Caco-2 (cell line): Measurements from ENCODE around the gene ZNF768. TPM values are rescaled to one million over a fixed set of nuclear protein-coding genes. Genes with fewer than 3 reads are reported as not detected.

Source experiments
- BruUV-seq: library from RNA; stranded (reverse); fragments of 400-500 nt; replicated peaks from 2 replicates; lab custom pipeline; 2021; lab: Mats Ljungman, UMichigan
- CTCF ChIA-PET: fragments of 300-600 bp; sonication (Branson Sonifier 250); formaldehyde crosslinking; loops from one replicate; lab custom pipeline; 2022; ENCODE audit warnings: antibody characterized with exemption; lab: Charles Lee
- POLR2A ChIA-PET: fragments of 300-600 bp; sonication (Branson Sonifier 250); formaldehyde crosslinking; loops from one replicate; lab custom pipeline; 2022; ENCODE audit warnings: antibody characterized with exemption; lab: Charles Lee
- DNase-seq, 2 experiments: peaks; one replicate each; pipeline versions ENCODE4 v3.0.0 to v3.0.0-alpha.2; 2020 to 2022
- H3K27me3 ChIP-seq: replicated peaks from 2 replicates; pipeline ENCODE4 v1.6.0; 2011; ENCODE audit warnings: low read length; ENCODE audit not compliant: control insufficient read depth, insufficient read depth
- H3K36me3 ChIP-seq: 2 replicates; pipeline ENCODE4 v1.5.1; 2011; ENCODE audit warnings: low read length; ENCODE audit not compliant: control insufficient read depth, insufficient read depth
- H3K4me1 ChIP-seq: fragments of 250-450 bp; sonication (Bioruptor Pico); 2 replicates; pipeline ENCODE4 v1.5.1; 2020; ENCODE audit warnings: mild to moderate bottlenecking
- H3K4me3 ChIP-seq: 2 replicates; pipeline ENCODE4 v1.5.1; 2011; ENCODE audit warnings: low read depth, mild to moderate bottlenecking, control low read depth, low read length
- H3K9me3 ChIP-seq: fragments of 250-450 bp; sonication (Bioruptor Pico); 2 replicates; pipeline ENCODE4 v1.5.1; 2020; ENCODE audit warnings: mild to moderate bottlenecking, moderate library complexity
- H3K27ac Mint-ChIP-seq: one replicate; pipeline ENCODE4 v1.8.0; 2022; ENCODE audit warnings: mixed read lengths; ENCODE audit not compliant: unreplicated experiment
- H3K27me3 Mint-ChIP-seq: one replicate; pipeline ENCODE4 v1.8.0; 2022; ENCODE audit warnings: mixed read lengths; ENCODE audit not compliant: insufficient read depth, unreplicated experiment
- H3K36me3 Mint-ChIP-seq: one replicate; pipeline ENCODE4 v1.8.0; 2022; ENCODE audit warnings: mild to moderate bottlenecking, mixed read lengths; ENCODE audit not compliant: insufficient read depth, unreplicated experiment
- H3K4me1 Mint-ChIP-seq: one replicate; pipeline ENCODE4 v1.8.0; 2022; ENCODE audit warnings: low read depth, mixed read lengths; ENCODE audit not compliant: unreplicated experiment
- H3K4me3 Mint-ChIP-seq: one replicate; pipeline ENCODE4 v1.8.0; 2022; ENCODE audit warnings: mild to moderate bottlenecking, moderate library complexity, mixed read lengths; ENCODE audit not compliant: unreplicated experiment
- H3K9me3 Mint-ChIP-seq: one replicate; pipeline ENCODE4 v1.8.0; 2022; ENCODE audit warnings: mixed read lengths; ENCODE audit not compliant: unreplicated experiment
- intact Hi-C: fragments of 100-400 bp; cut with micrococcal nuclease; formaldehyde crosslinking; loops from one replicate; pipeline ENCODE4 v1.10.0; 2022; ENCODE audit not compliant: unreplicated experiment
- total RNA-seq: library from RNA; stranded (reverse); gene quantifications from 2 replicates; pipeline ENCODE4 v1.2.3, GENCODE V29; 2022
- TF ChIP-seq, protein P1 (sequence below), 2 experiments: fragments of 200-600 bp in 1 of 2; IDR thresholded peaks; 1 replicate in 1 of 2; 2 replicates in 1 of 2; pipeline versions ENCODE4 v1.5.1 to v1.8.0; 2011 to 2022; ENCODE audit warnings: antibody characterized with exemption in 1 of 2, control low read depth in 1 of 2, inconsistent platforms in 1 of 2, low read depth in 1 of 2, low read length in 1 of 2, mild to moderate bottlenecking in 1 of 2, moderate library complexity in 1 of 2; ENCODE audit not compliant: insufficient read depth in 1 of 2, severe bottlenecking in 1 of 2, unreplicated experiment in 1 of 2

Gene ZNF768
- total RNA-seq, 1 experiment from 2014 or later: 30.3 TPM

DNA sequence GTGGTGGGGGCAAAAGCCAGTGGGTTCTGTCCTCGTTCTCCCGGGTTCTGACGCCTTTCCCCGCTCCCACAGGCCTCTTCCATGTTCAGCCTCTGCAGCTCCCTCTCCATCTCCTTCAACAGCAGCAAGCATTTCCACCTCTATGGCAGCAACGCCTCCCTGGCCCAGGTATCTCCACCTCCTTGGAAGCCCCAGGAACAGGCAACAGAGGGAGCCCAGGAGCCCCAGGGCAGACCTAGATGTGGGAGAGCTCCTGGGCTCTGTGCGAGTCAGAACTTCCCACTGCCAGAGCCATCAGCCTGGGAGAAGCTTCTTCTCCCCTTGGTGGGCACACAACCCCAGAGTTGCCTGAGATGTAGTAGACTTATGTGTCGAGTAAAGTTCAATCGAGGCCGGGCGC lies 7.8 kb downstream of the ZNF768 start:
- CTCF ChIA-PET: interaction anchor here (0.6 kb wide), 1 partner anchor 89 kb away, joined by 3 read pairs; the partner anchor contains the start of gene DCTPP1
- H3K27me3 Mint-ChIP-seq: no peaks in the 10 kb centered on the region
- TF ChIP-seq, protein P1, sequence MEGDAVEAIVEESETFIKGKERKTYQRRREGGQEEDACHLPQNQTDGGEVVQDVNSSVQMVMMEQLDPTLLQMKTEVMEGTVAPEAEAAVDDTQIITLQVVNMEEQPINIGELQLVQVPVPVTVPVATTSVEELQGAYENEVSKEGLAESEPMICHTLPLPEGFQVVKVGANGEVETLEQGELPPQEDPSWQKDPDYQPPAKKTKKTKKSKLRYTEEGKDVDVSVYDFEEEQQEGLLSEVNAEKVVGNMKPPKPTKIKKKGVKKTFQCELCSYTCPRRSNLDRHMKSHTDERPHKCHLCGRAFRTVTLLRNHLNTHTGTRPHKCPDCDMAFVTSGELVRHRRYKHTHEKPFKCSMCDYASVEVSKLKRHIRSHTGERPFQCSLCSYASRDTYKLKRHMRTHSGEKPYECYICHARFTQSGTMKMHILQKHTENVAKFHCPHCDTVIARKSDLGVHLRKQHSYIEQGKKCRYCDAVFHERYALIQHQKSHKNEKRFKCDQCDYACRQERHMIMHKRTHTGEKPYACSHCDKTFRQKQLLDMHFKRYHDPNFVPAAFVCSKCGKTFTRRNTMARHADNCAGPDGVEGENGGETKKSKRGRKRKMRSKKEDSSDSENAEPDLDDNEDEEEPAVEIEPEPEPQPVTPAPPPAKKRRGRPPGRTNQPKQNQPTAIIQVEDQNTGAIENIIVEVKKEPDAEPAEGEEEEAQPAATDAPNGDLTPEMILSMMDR (IDR thresholded peaks at IDR 0.05; ENCODE audit: insufficient read depth in 1 of 2, low read depth in 1 of 2, low read length in 1 of 2, severe bottlenecking in 1 of 2, unreplicated experiment in 1 of 2): no peak
- POLR2A ChIA-PET: no interaction called here
- H3K4me1 ChIP-seq: peaks cover 15% of the 10 kb centered on the region
- H3K4me3 ChIP-seq: no peak overlapping the region
- BruUV-seq: no TSS peak
- no peaks in the 10 kb centered on the region for H3K9me3 ChIP-seq
- no peaks in the 10 kb centered on the region for H3K36me3 Mint-ChIP-seq
- no peak overlapping the region for H3K4me3 Mint-ChIP-seq
- intact Hi-C loops: no loop called here
- no peaks in the 10 kb centered on the region for H3K36me3 ChIP-seq
- H3K27me3 ChIP-seq: no peaks in the 10 kb centered on the region
- no peak overlapping the region for H3K27ac Mint-ChIP-seq
- H3K4me1 Mint-ChIP-seq: peaks cover 8% of the 10 kb centered on the region
- no peaks in the 10 kb centered on the region for H3K9me3 Mint-ChIP-seq
- DNase-seq: no peak

DNA sequence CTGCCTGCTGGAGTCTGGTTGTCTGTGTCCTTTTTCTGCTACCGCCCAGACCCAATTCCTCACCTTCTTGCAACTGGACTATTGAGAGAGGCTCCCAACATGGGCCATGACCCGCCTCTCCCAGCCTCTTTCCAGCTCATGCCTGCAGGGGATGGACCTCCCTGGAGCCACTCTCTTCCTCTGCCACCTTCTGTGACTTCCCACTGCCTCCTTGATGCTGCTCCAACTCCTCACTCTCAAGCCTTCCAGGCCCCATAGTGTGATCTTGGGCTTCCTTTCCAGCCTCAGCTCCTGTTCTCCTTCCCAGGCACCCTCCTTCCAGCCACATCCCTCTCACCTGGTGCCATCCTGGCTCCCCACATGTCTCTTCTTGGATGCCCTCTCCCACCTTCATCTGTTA lies 11.1 kb downstream of the ZNF768 start:
- Mint-ChIP-seq H3K27me3 (no peaks in the 10 kb centered on the region), H3K4me1 (no peaks in the 10 kb centered on the region), H3K27ac (no peak overlapping the region), H3K36me3 (no peaks in the 10 kb centered on the region), H3K9me3 (no peaks in the 10 kb centered on the region), H3K4me3 (no peak overlapping the region)
- POLR2A ChIA-PET: no interaction called here
- Histone ChIP-seq H3K4me3 (no peak overlapping the region), H3K27me3 (no peaks in the 10 kb centered on the region), H3K4me1 (no peaks in the 10 kb centered on the region), H3K36me3 (no peaks in the 10 kb centered on the region), H3K9me3 (no peaks in the 10 kb centered on the region)
- DNase-seq: no peak
- TF ChIP-seq, protein P1 (IDR thresholded peaks at IDR 0.05; ENCODE audit: insufficient read depth in 1 of 2, low read depth in 1 of 2, low read length in 1 of 2, severe bottlenecking in 1 of 2, unreplicated experiment in 1 of 2): no peak
- CTCF ChIA-PET: no interaction called here
- intact Hi-C loops: no loop called here
- no TSS peak for BruUV-seq

DNA sequence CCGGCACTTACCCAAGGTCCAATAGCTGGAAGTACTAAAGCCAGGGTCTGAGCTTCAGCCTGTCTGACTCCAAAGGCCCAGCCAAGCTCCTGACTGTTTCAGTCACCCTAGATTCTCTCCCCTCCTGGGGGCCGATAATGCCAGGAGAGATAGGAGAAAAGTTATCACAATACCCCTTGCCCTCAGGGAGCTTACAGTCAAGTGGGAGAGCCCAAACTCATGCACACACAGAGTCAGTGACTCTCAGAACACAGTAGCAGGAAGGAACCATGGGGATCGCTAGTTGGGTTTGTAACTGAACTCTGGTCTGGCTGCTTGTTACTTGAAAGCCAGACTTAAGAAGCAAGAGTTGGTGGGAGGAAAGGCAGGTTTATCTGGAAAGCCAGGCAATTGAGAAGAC lies 14.9 kb downstream of the ZNF768 start:
- BruUV-seq: no TSS peak
- H3K4me3 ChIP-seq: no peak overlapping the region
- H3K27ac Mint-ChIP-seq: no peak overlapping the region
- H3K4me1 Mint-ChIP-seq: no peaks in the 10 kb centered on the region
- H3K27me3 ChIP-seq: no peaks in the 10 kb centered on the region
- H3K9me3 ChIP-seq: no peaks in the 10 kb centered on the region
- DNase-seq: no peak
- no peaks in the 10 kb centered on the region for H3K36me3 ChIP-seq
- no peak overlapping the region for H3K4me3 Mint-ChIP-seq
- H3K27me3 Mint-ChIP-seq: no peaks in the 10 kb centered on the region
- POLR2A ChIA-PET: interaction anchor here (0.6 kb wide), 1 partner anchor 54 kb away, joined by 3 read pairs; no protein-coding TSS in a partner anchor
- CTCF ChIA-PET: no interaction called here
- TF ChIP-seq, protein P1 (IDR thresholded peaks at IDR 0.05; ENCODE audit: insufficient read depth in 1 of 2, low read depth in 1 of 2, low read length in 1 of 2, severe bottlenecking in 1 of 2, unreplicated experiment in 1 of 2): no peak
- H3K9me3 Mint-ChIP-seq: no peaks in the 10 kb centered on the region
- H3K4me1 ChIP-seq: no peaks in the 10 kb centered on the region
- intact Hi-C loops: no loop called here
- no peaks in the 10 kb centered on the region for H3K36me3 Mint-ChIP-seq
